ENCODE measurements around the gene MYOG. TPM values are rescaled to one million over a fixed set of nuclear protein-coding genes. Genes with fewer than 3 reads are reported as not detected.

The MYOG gene
- total and polyA plus RNA-seq, 2 of the 13 experiments (the other 11 are each of a cell fraction or from before 2014, with no cell fraction given), result not detected

GRCh38 chr1:203069030-203069747 is 16.6 kb downstream of the MYOG start:
- in situ Hi-C loops (cut with HindIII; ENCODE audit: extremely low pct_ligation_motif_present, low pct_unique_long_range_greater_than_20kb), result no loop called here
- no peak overlapping the region for H3K27ac ChIP-seq (ENCODE audit: extremely low read length, insufficient read depth, low read length)
- 40% methylated on average over 3 of the region's 4 CpGs for WGBS (ENCODE audit: low lambda C conversion rate)
- H3K36me3 ChIP-seq (replicated peaks in 1 of 2; ENCODE audit: control insufficient read depth in 1 of 2, insufficient read depth in 2 of 2, low read length in 2 of 2), result no peaks in the 10 kb centered on the region
- intact Hi-C loops (cut with micrococcal nuclease; ENCODE audit: unreplicated experiment), result no loop called here
- ChIA-PET CTCF (ENCODE audit: low intra/inter-chr PET ratio, low total read pairs) (no interaction called here), POLR2A (no interaction called here)
- TF ChIP-seq ZBTB8A (CRISPR knock-in tag; IDR thresholded peaks at IDR 0.05; ENCODE audit: borderline replicate concordance, low read depth) (no peak), NFATC3 (CRISPR knock-in tag; IDR thresholded peaks at IDR 0.05) (no peak), PRDM4 (CRISPR knock-in tag; IDR thresholded peaks at IDR 0.05; ENCODE audit: borderline replicate concordance) (no peak), ZNF557 (CRISPR knock-in tag; IDR thresholded peaks at IDR 0.05) (no peak), ATF2 (CRISPR knock-in tag; IDR thresholded peaks at IDR 0.05) (no peak), ZC3H13 (CRISPR knock-in tag; IDR thresholded peaks at IDR 0.05) (no peak), ZNF570 (CRISPR knock-in tag; IDR thresholded peaks at IDR 0.05; ENCODE audit: borderline replicate concordance) (no peak), PPARG (CRISPR knock-in tag; conservative IDR thresholded peaks at IDR 0.05) (no peak)
- no peak overlapping the region for H3K9ac ChIP-seq (ENCODE audit: insufficient read depth, low read depth, low read length)
- ATAC-seq (no peak), FAIRE-seq (no peak), DNase-seq (ENCODE audit: low spot score) (no peak)
- H3K79me2 ChIP-seq (ENCODE audit: insufficient read depth, low read length), result no peaks in the 10 kb centered on the region
- peaks cover 0 to 3% of the 10 kb centered on the region in 2 experiments; a peak in 1 of 5 replicates for H3K27me3 ChIP-seq (ENCODE audit: control insufficient read depth in 1 of 2, insufficient read depth in 2 of 2, low read length in 2 of 2)
- H3K9me3 ChIP-seq (ENCODE audit: low read length), result no peaks in the 10 kb centered on the region
- no peaks in the 10 kb centered on the region for H4K20me1 ChIP-seq (ENCODE audit: insufficient read depth, low read length)
- no peak overlapping the region for H2AFZ ChIP-seq (ENCODE audit: low read length)
- no peaks in the 10 kb centered on the region for H3K4me1 ChIP-seq (ENCODE audit: insufficient read depth, low read length)
- BruUV-seq (replicated peaks), result no TSS peak
- no peak overlapping the region for H3K4me3 ChIP-seq (replicated peaks in 1 of 3; ENCODE audit: insufficient read depth in 1 of 3, low read depth in 2 of 3, low read length in 3 of 3)
- no peak overlapping the region for H3K4me2 ChIP-seq (ENCODE audit: low read depth, low read length)
